B cell (primary cell): Measurements from ENCODE around the gene PABPC3. TPM values are rescaled to one million over a fixed set of nuclear protein-coding genes. Genes with fewer than 3 reads are reported as not detected.

Experiments
- ATAC-seq: fragments of 200-7000 bp; cut with Tn5 transposase; one replicate; pipeline ENCODE4 v1.10.0; 2021; ENCODE audit warnings: low read depth, mild to moderate bottlenecking, moderate number of reproducible peaks, moderate library complexity
- CTCF ChIA-PET: fragments of 350-600 bp; sonication (Branson Sonifier 250); formaldehyde crosslinking; loops from one replicate; lab custom pipeline; 2021; ENCODE audit warnings: antibody characterized with exemption, inconsistent platforms; lab: Charles Lee
- POLR2A ChIA-PET: fragments of 350-600 bp; sonication (Branson Sonifier 250); formaldehyde crosslinking; loops from one replicate; lab custom pipeline; 2021; ENCODE audit warnings: antibody characterized with exemption; lab: Charles Lee
- DNase-seq: peaks from one replicate; pipeline ENCODE4 v3.0.0; 2013
- H2AFZ ChIP-seq: 2 replicates; pipeline ENCODE4 v1.6.1; 2012; ENCODE audit warnings: mild to moderate bottlenecking, low read depth, low read length; ENCODE audit not compliant: insufficient read depth, poor library complexity, severe bottlenecking
- H3K27ac ChIP-seq, 2 donors: 1 replicate in 1 of 2; 2 replicates in 1 of 2; pipeline ENCODE4 v1.5.1; 2012 to 2013; ENCODE audit warnings: low read length in 2 of 2, mild to moderate bottlenecking in 2 of 2, moderate library complexity in 1 of 2
- H3K27me3 ChIP-seq, 4 experiments: fragments of 200-600 bp in 1 of 4; sonication (generic) in 1 of 4; replicated peaks in 1 of 4; 1 replicate in 2 of 4; 2 replicates in 2 of 4; pipeline versions ENCODE4 v1.6.1 to v1.7.0; 2013 to 2016; ENCODE audit warnings: low read length in 3 of 4, mild to moderate bottlenecking in 2 of 4, mixed read lengths in 1 of 4, moderate library complexity in 1 of 4; ENCODE audit not compliant: insufficient read depth in 4 of 4, control insufficient read depth in 3 of 4; ENCODE audit errors: control extremely low read depth in 1 of 4
- H3K36me3 ChIP-seq, 2 experiments: replicated peaks in 1 of 2; 1 replicate in 1 of 2; 2 replicates in 1 of 2; pipeline versions ENCODE4 v1.6.1 to v1.7.1; 2013; ENCODE audit warnings: low read length in 1 of 2; ENCODE audit not compliant: insufficient read depth in 2 of 2, control insufficient read depth in 1 of 2; ENCODE audit errors: control extremely low read depth in 1 of 2, extremely low read depth in 1 of 2
- H3K4me1 ChIP-seq, 2 donors: fragments of 200-600 bp in 1 of 2; sonication (generic) in 1 of 2; 1 replicate in 1 of 2; 2 replicates in 1 of 2; pipeline versions ENCODE4 v1.5.1 to v1.6.1; 2013 to 2017; ENCODE audit warnings: low read length in 2 of 2; ENCODE audit not compliant: control insufficient read depth in 2 of 2, insufficient read depth in 2 of 2
- H3K4me2 ChIP-seq: replicated peaks from 2 replicates; pipeline ENCODE3; 2012; ENCODE audit warnings: mild to moderate bottlenecking, low read depth, low read length; ENCODE audit not compliant: poor library complexity, severe bottlenecking
- H3K4me3 ChIP-seq, 5 experiments: fragments of 200-600 bp in 1 of 5; sonication (generic) in 1 of 5; 1 replicate in 3 of 5; 2 replicates in 2 of 5; pipeline versions ENCODE4 v1.5.1 to v1.7.0; 2011 to 2016; ENCODE audit warnings: low read length in 4 of 5, mild to moderate bottlenecking in 4 of 5, low read depth in 2 of 5, control low read depth in 1 of 5, moderate library complexity in 1 of 5; ENCODE audit not compliant: insufficient read depth in 1 of 5; ENCODE audit errors: control extremely low read depth in 1 of 5, extremely low read depth in 1 of 5
- H3K79me2 ChIP-seq: fragments of 200-600 bp; sonication (generic); one replicate; pipeline ENCODE4 v1.6.0; 2016; ENCODE audit warnings: low read length; ENCODE audit not compliant: control insufficient read depth, insufficient read depth
- H3K9ac ChIP-seq: fragments of 200-600 bp; sonication (generic); 2 replicates; pipeline ENCODE4 v1.6.1; 2017; ENCODE audit warnings: mild to moderate bottlenecking, low read length, moderate library complexity
- H3K9me3 ChIP-seq, 3 donors: one replicate each; pipeline versions ENCODE4 v1.6.1 to v1.7.1; 2013; ENCODE audit warnings: low read length in 2 of 3; ENCODE audit not compliant: control insufficient read depth in 2 of 3, insufficient read depth in 1 of 3; ENCODE audit errors: control extremely low read depth in 1 of 3
- H4K20me1 ChIP-seq: 2 replicates; pipeline ENCODE4 v1.6.0; 2012; ENCODE audit warnings: mild to moderate bottlenecking, low read length; ENCODE audit not compliant: insufficient read depth, control insufficient read depth, poor library complexity, severe bottlenecking
- H3K27ac Mint-ChIP-seq: one replicate; pipeline ENCODE4 v1.8.0; 2021; ENCODE audit warnings: mixed read lengths
- H3K27me3 Mint-ChIP-seq: one replicate; pipeline ENCODE4 v1.8.0; 2021; ENCODE audit warnings: mixed read lengths
- H3K4me1 Mint-ChIP-seq: one replicate; pipeline ENCODE4 v1.8.0; 2021; ENCODE audit warnings: mixed read lengths
- H3K4me3 Mint-ChIP-seq: one replicate; pipeline ENCODE4 v1.8.0; 2021; ENCODE audit warnings: mixed read lengths
- H3K9me3 Mint-ChIP-seq: one replicate; pipeline ENCODE4 v1.8.0; 2022; ENCODE audit warnings: mixed read lengths; ENCODE audit not compliant: insufficient read depth
- EZH2 ChIP-seq: IDR thresholded peaks from 2 replicates; pipeline ENCODE4 v1.6.1; 2012; ENCODE audit warnings: borderline replicate concordance, low read depth, mild to moderate bottlenecking, moderate library complexity, low read length; ENCODE audit not compliant: insufficient read depth, poor library complexity, severe bottlenecking
- WGBS: methylation state at CpG from one replicate; pipeline ENCODE4 v1.1.5; 2013; ENCODE audit warnings: missing lambda C conversion rate; ENCODE audit not compliant: insufficient coverage; 5-methylcytosine and 5-hydroxymethylcytosine counted together
- intact Hi-C: fragments of 100-400 bp; cut with micrococcal nuclease; formaldehyde crosslinking; loops from one replicate; pipeline ENCODE4 v1.10.0; 2022
- polyA plus RNA-seq: library from polyadenylated mRNA; depleted of rRNA; stranded (reverse); fragments of >200 nt; gene quantifications from 2 replicates; pipeline ENCODE4 v1.2.3, GENCODE V29; 2012
- total RNA-seq, 2 donors: library from RNA; stranded (reverse); fragments of 120-200 nt in 1 of 2; gene quantifications; 1 replicate in 1 of 2; 2 replicates in 1 of 2; pipeline versions ENCODE4 v1.2.3 to v1.2.4, GENCODE V29; 2013 to 2022
- TF ChIP-seq, protein P1 (sequence below): fragments of 200-600 bp; IDR thresholded peaks from one replicate; pipeline ENCODE4 v1.8.0; 2022; ENCODE audit warnings: antibody characterized with exemption, mild to moderate bottlenecking

Gene PABPC3
- total and polyA plus RNA-seq, 2 donors (not counting 1 experiment from before 2014, with no cell fraction given) = 0.06 to 0.10 TPM

DNA sequence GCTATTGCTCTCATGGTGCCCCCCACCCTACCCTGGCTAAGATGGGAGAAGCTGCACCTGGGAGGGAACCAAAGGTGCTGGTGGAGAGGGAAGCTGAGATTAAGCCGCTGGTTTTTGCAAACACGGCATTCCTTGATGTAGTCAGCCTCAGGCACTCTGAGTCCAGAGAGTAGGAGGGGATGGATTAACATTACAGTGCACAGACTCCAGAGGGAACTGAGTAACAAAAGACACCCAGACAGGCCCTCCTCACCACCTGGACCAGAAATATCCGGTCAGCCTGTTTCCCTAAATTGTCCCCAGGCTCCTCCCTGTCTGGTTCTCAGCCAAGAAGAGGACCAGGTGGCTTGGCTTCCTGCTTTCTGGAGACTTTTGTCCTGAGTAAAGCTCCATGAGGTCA is 28.9 kb upstream of the PABPC3 start:
- no peak for TF ChIP-seq EZH2
- TF ChIP-seq, protein P1, sequence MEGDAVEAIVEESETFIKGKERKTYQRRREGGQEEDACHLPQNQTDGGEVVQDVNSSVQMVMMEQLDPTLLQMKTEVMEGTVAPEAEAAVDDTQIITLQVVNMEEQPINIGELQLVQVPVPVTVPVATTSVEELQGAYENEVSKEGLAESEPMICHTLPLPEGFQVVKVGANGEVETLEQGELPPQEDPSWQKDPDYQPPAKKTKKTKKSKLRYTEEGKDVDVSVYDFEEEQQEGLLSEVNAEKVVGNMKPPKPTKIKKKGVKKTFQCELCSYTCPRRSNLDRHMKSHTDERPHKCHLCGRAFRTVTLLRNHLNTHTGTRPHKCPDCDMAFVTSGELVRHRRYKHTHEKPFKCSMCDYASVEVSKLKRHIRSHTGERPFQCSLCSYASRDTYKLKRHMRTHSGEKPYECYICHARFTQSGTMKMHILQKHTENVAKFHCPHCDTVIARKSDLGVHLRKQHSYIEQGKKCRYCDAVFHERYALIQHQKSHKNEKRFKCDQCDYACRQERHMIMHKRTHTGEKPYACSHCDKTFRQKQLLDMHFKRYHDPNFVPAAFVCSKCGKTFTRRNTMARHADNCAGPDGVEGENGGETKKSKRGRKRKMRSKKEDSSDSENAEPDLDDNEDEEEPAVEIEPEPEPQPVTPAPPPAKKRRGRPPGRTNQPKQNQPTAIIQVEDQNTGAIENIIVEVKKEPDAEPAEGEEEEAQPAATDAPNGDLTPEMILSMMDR = no peak
- Histone ChIP-seq H3K9me3 (peaks cover 0 to 7% (median 0%) of the 10 kb centered on the region in 3 donors), H3K36me3 (no peaks in the 10 kb centered on the region), H3K79me2 (no peaks in the 10 kb centered on the region), H3K9ac (no peak overlapping the region), H3K4me1 (peaks cover 5 to 6% of the 10 kb centered on the region in 2 donors), H3K27ac (no peak overlapping the region), H2AFZ (no peak overlapping the region), H3K4me3 (no peak overlapping the region), H3K27me3 (peaks cover 0 to 16% (median 3%) of the 10 kb centered on the region in 4 experiments), H4K20me1 (no peaks in the 10 kb centered on the region), H3K4me2 (no peak overlapping the region)
- H3K27ac Mint-ChIP-seq = no peak overlapping the region
- ChIA-PET CTCF (no interaction called here), POLR2A (no interaction called here)
- no peaks in the 10 kb centered on the region for H3K9me3 Mint-ChIP-seq
- no peak overlapping the region for H3K4me3 Mint-ChIP-seq
- 95% methylated on average over 3 of the region's 3 CpGs for WGBS
- DNase-seq (no peak), ATAC-seq (no peak)
- peaks cover 11% of the 10 kb centered on the region for H3K4me1 Mint-ChIP-seq
- H3K27me3 Mint-ChIP-seq = peaks cover 26% of the 10 kb centered on the region
- intact Hi-C loops = no loop called here

DNA sequence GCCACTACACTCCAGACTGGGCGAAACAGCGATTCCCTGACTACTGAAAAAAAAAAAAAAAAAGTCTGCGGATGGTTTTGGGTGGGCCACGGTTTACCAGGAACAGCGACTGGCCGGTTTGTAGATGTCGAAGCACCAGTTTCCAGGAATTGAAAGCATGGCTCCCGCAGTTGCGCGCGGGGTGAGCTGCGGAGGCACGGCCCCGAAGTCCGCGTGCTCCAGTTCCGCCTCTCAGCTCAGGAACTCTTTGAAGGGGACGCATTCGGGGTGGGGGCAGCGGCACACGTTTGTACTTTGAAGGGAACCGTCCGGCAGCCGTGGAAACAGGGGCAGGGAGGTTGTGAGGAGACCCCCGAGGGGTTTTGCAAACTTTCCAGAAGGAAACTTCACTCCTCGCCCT is 27.1 kb upstream of the PABPC3 start:
- CTCF ChIA-PET = no interaction called here
- peaks cover 26% of the 10 kb centered on the region for H3K27me3 Mint-ChIP-seq
- intact Hi-C loops = no loop called here

More for the DNA sequence above, 27.1 kb upstream of the PABPC3 start:
- ATAC-seq (no peak), DNase-seq (no peak)
- Mint-ChIP-seq H3K9me3 (no peaks in the 10 kb centered on the region), H3K4me1 (peaks cover 9% of the 10 kb centered on the region), H3K27ac (no peak overlapping the region), H3K4me3 (no peak overlapping the region)
- POLR2A ChIA-PET = no interaction called here
- Histone ChIP-seq H3K27me3 (peaks cover 0 to 16% (median 3%) of the 10 kb centered on the region in 4 experiments), H2AFZ (no peak overlapping the region), H3K9me3 (peaks cover 0 to 7% (median 0%) of the 10 kb centered on the region in 3 donors), H3K79me2 (no peaks in the 10 kb centered on the region), H3K9ac (no peak overlapping the region), H3K4me3 (no peak overlapping the region), H3K36me3 (no peaks in the 10 kb centered on the region), H4K20me1 (no peaks in the 10 kb centered on the region), H3K4me1 (peaks cover 5 to 6% of the 10 kb centered on the region in 2 donors), H3K27ac (no peak overlapping the region), H3K4me2 (no peak overlapping the region)
- TF ChIP-seq EZH2 = no peak
- TF ChIP-seq, protein P1 = no peak
- 97% methylated on average over 23 of the region's 26 CpGs for WGBS
